Kidney tubule cell (primary cell): Measurements from ENCODE around the gene YIPF1.
A peak's percentile ranks its signal among the peaks of the same experiment; 100 is the strongest.
"Not testable (repeated sequence)": the region's sequence is repeated elsewhere in the genome, so short reads cannot be mapped to it uniquely, and the experiment has no call there.

ENCODE experiments used
- DNase-seq: peaks from one replicate; pipeline ENCODE4 v3.0.0-alpha.2; 2018; ENCODE audit warnings: low spot score

YIPF1 gene

DNA sequence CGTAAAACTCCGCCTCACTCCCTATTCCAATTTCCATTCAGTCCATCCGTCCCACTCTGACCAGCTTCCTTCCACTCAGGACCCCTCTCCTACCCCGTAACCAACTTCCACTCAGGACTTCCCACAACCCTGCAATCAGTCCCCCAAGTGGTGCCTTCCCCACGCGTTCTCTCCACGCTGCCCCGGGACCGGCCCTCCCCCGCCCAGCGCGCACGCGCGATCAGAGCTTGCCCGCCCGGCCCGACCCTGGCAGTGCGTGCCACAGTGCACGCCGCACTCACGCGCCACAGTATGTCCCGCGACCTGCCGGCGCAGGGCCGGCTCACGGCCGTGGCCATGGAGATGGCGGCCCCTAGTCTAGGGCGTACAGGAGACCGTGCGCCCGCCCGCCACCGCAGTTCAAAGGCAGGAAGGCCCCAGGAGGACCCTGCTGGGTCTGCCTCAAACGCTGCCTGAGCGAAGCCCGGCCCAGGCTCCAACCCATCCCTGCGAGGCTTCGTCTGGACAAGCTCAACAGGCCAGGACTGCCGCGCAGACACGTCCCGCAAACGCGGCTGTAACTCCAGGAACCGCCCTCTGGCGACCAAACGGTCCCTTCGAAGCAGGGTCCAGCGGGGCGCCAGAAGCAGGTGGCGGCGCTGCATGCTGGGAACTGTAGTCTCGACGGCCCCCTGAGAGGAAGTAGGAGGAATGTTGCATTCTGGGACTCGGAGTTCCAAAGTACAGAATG, 51.5 kb downstream of the YIPF1 start, which contains the start of gene NDC1:
Gene NDC1 (minus strand): TSS at position 373 of the 730 bp plus-strand sequence. CDS start 35 bp downstream, at position 338.
- peak; percentile 96 for DNase-seq

DNA sequence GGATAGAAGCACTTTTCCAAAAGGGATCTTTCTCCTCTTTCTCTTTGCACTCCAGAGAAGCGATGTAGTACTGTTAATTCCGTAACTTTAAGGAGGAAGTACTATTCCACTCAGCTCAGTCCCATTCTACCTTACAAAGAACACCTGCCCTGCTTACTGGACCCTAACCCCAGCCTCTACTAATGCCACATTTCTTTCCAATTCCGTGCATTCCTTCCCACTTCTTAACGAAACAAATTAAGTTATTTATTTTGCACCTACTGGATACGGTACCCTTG, 52.0 kb downstream of the YIPF1 start:
- DNase-seq: no peak

DNA sequence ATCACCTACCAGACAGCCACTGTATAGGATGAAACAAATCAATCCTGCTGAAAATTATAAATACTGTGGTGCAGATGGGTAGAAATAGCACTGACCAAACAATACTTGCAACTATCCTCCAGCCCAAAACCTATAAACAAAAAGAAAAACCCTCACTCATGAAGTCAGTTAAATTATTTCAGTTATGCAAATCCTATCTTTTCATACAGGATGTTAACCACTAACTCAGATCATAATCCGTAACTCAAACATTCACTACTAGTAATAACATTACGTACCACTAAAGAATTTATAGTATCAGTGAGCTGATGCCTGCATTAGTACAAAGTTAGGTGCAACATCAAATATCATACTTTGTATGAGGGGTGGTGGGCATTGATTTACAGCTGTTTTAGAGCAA, 54.1 kb downstream of the YIPF1 start:
- DNase-seq: no peak

DNA sequence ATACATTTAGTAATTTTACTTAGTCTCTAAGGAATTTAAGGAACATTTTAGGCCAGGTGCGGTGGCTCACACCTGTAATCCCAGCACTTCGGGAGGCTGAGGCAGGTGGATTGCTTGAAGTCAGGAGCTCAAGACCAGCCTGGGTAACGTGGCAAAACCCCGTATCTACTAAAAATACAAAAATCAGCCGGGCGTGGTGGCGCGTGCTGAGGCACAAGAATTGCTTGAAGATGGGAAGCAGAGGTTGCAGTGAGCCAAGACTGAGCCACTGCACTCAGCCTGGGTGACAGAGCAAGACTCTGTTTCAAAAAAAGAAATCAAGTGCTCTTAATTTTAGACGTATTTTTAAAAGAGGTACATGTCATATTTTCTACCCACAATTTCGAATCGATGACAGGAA, 54.8 kb downstream of the YIPF1 start:
- DNase-seq: no peak

DNA sequence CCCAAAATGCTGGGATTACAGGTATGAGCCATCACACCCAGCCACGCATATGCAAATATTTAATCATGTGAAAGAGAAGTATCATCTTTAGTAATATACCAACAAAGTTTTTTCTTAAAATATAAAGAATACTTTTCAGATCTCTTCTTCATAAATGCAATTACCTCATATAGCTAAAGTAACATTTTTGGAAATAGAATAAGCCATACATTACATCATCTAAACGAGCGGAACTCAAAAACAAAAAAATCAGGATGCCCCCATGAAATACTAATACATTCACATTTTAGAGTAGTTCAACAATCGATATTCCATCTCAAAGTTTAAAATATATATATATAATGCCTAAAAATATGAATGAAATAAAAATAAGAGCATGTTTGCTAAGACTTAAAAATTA, 56.2 kb downstream of the YIPF1 start:
- no peak for DNase-seq

DNA sequence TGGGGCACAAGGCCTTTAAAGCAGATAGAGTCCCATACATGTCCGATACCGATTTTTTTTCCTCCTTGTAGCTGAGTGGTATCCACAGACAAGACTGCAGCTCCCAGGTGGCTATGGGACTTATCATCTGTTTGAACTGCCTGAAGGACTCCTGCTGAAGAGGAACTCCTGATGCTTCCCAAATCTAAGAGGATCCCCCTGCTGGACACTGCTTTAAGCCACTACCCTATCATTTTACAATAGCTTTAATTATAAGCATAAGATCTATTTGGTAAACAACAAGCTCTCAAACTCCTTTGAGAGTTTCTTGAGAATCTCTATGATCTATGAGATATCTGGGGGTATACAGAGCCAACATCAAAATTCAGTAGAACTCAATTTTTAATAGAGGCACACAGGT, 63.2 kb downstream of the YIPF1 start:
- DNase-seq: no peak

DNA sequence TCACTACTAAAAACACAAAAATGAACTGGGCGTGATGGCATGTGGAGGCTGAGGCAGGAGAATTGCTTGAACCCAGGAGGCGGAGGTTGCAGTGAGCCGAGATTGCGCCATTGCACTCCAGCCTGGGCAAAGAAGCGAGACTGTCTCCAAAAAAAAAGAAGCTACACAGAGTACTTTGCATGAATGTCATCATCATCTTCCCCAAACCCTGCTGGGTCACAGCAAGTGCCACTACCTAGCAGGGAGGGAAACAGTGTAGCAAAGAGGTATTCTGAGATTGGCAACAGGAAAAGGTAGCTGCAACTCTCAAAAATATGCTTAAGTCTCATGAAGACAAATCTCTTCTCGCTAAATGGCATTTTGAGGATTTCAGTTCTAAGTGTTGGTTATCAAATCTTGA, 64.3 kb downstream of the YIPF1 start:
- DNase-seq: no peak

DNA sequence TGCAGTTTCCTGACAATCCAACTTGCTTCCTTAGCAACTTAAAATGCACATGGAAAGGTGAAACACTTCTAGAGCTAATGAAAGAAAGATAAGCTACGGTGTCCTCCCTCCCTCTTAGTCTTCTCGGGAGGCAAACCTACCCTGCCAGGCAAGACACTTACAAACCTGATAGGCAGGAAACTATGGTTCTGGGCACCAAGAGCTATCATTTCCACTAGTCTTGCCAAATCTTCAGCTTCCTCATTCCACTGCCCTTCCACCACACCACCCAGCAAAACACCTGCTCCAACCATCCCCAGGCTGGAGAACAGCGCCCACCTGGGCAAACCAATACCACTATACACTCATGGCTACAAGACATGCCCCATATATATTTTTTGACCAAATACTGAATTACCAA, 66.7 kb downstream of the YIPF1 start:
- no peak for DNase-seq

DNA sequence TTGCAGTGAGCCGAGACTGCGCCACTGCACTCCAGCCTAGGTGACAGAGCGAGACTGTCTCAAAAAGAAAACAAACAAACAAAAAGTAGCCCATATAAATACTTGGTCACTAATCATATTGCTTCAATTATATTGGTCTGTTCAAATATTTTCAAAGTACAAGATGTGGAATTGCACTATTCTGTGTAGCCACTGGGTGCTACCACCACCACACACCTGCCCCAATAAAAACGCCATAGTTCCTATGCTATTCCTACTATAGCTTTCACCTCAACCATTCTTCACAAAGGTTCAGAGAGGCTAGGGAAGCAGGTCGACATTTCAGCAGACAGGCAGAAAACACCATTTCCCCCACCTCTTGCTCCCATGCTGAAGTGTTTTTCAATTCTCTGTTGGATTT, 68.2 kb downstream of the YIPF1 start:
- no peak for DNase-seq

DNA sequence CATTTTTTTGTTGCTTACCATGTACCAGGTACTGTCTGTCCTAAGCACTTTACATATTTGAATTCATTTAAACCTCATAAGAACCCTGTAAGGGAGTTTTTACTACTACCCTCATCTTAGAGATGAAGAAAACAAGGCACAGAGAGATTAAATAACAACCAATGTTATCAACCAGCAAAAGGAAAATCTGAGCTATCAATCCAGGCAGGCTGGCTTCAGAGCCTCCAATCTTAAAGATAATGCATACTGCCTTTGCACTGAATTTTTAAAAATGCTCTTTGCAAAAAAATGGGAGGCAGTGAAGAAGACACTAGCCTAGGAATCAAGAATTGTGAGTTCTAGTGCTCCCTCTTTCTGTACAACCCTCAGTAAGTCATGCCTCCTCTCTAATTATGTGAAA, 70.2 kb downstream of the YIPF1 start:
- DNase-seq: no peak

DNA sequence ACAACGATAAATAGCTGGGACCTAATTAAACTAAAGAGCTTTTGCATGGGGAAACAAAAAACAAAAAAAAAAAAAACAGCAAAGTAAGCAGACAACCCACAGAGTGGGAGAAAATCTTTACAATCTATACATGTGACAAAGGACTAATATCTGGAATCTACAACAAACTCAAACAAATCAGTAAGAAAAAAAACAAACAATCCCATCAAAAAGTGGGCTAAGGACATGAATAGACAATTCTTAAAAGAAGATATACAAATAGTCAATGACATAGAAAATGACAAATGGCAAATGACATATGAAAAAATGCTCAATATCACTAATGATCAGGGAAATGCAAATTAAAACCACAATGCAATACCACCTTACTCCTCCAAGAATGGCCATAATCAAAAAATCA, 73.0 kb downstream of the YIPF1 start:
- DNase-seq: not testable (repeated sequence)

DNA sequence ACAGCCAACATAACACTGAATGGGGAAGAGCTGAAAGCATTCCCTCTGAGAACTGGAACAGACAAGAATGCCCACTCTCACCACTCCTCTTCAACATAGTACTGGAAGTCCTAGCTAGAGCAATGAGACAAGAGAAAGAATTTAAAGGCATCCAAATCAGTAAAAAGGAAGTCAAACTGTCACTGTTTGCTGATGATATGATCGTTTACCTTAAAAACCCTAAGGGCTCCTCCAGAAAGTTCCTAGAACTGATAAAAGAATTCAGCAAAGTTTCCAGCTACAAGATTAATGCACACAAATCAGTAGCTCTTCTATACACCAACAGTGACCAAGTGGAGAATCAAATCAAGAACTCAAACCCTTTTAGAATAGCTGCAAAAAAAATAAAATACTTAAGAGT, 74.1 kb downstream of the YIPF1 start:
- not testable (repeated sequence) for DNase-seq

DNA sequence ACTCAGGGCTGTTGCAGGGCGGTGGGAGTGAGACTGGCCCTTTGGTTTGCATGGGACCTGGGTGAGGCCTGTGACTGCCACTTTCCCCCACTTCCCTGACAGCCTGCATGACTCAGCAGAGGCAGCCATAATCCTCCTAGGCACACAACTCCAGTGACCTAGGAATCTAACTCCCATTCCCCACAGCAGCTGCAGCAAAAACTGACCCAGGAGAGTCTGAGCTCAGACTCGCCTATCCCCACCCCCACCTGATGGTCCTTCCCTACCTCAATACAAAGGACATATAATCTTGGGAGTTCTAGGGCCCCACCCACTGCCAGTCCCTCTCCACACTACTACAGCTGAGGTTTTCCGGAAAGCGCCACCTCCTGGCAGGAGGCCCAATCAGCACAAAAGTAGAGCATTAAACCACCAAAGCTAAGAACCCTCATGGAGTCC, 78.2 kb downstream of the YIPF1 start:
- DNase-seq: peak; percentile 23

DNA sequence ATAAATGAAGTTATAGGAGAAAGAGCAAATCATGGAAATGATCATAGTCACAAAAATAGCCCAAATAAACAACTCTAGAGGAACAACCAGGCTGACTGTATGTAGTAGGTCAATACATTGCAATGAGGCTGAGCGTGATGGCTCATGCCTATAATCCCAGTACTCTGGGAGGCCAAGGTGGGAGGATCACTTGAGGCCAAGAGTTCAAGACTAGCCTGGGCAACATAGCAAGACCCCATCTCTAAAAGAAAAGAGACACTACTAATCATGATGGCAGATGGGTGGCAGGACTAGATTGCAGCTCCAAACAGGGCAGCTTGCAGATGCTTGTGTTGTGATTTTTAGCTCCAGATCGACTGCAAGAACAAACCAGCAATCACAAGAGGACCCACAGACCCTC, 79.1 kb downstream of the YIPF1 start:
- no peak for DNase-seq

DNA sequence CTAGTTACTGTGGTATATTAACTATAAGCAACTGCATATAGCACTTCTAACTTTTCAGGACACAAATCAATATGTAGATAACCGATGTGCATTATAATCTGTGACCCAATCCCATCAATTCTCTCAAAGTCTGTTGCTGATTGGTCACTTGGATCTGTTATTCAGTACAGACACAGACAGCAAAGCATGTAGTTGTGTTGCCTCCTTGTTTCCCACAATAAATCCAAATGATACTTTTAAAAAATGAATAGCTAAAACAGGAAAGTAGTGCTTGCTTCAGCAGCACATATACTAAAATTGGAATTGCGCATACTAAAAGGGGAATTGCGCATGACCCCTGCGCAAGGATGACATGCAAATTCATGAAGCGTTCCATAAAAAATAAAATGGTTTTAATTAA, 79.6 kb downstream of the YIPF1 start:
- DNase-seq: no peak

DNA sequence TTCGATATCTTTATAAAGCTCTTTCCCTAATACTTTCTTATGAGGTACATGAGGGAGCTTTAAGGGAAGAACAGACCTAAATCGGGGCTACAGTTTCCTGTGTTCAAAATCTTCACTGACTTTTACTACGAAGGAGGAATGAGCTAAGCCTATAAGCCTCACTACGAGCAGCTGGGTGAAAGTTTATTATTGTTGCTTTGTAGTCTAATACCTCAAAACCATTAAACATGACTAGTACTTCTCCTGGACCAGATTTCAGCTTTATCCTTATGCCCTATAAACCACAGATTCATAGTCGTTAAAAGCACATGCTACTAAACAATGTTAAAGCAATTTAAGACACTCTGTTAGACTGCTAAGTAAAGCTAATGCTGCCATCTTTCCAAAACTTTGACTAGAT, 81.7 kb downstream of the YIPF1 start:
- DNase-seq: no peak

DNA sequence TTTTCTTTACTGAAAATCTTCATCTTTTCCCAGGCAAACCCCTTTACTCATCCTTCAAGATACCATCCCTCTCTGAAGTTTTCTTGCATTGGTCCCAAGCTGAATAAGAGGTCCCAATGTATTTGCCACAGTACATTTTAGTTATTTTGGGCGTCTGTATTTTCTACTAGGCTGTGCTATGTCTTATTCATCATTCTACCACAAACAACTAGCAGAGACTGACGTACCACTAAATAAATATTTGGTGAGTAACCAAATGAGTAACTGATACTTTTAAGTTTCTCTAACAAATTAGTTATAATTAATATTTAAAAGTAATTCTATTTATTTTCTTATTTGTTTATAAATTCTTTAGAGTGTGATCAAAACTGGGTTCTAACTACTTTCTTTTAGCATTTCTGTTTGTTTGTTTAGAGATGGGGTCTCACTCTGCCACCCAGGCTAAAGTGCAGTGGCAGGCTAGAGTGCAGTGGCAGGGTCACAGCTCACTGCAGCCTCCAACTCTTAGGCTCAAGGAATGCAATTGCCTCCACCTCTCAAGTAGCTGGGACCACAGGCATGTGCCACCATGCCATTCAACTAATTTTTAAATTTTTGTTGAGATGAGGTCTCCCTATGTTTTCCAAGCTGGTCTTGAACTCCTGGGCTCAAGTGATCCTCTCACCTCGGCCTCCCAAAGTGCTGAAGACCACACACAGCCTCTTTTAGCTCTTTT, 84.6 kb downstream of the YIPF1 start:
- DNase-seq: no peak

DNA sequence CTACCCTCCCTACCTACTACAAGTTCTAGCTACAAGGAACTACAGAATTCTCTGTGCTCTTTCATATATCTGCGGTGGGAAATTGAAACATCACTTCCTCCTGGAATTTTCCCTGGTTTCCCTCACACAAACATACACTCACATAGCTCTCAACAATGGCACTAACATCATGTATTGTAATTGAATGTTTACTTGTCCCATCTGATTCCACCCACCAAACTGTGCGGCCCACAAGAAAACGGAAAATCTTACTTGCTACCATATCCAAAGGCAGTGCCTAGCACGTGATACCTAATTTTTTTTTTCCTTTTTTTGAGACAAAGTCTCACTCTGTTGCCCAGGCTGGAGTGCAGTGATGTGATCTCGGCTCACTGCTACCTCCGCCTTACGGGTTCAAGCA, 85.4 kb downstream of the YIPF1 start:
- no peak for DNase-seq
